EL (cell line): ENCODE results near the gene DIPK1C.

Experiments used
- DNase-seq: peaks from one replicate; pipeline ENCODE4 v3.0.0-alpha.2; 2016

DIPK1C gene

DNA sequence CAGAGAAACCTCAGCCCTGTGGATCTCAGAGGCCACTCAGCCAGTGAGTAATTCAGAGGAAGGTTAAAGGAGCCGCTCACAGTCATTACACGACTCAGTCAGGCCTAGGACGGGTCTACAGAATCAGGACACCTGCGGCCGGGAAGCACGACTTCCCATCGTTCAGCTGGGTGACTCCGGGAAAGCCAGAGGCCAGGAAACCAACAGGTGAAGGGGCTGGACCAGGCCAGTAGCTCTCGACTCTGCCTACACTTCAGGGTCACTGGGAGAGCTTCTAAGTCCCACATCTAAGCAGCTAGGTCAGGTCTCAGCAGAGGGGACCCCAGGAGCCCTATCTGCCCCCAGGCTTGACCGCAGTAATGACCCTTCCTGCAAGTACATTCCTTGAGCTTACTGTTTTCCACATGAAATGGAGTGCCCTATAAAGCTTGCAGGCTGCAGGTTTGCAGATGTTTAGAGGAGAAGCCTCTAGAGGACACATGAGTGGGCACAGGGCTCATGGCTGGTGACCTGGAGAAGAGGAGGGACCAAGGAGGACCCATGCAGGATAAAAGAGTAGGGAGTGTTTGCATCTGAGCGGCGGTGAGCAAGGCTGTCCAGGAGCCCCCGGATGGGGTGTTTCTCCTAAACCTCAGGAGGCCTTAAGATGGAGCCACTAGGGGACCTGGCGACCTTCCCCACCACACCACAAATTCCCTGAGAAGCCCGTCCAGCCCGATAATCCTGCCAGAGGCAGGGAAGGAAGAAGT is 9.5 kb downstream of the DIPK1C start:
- no peak for DNase-seq

DNA sequence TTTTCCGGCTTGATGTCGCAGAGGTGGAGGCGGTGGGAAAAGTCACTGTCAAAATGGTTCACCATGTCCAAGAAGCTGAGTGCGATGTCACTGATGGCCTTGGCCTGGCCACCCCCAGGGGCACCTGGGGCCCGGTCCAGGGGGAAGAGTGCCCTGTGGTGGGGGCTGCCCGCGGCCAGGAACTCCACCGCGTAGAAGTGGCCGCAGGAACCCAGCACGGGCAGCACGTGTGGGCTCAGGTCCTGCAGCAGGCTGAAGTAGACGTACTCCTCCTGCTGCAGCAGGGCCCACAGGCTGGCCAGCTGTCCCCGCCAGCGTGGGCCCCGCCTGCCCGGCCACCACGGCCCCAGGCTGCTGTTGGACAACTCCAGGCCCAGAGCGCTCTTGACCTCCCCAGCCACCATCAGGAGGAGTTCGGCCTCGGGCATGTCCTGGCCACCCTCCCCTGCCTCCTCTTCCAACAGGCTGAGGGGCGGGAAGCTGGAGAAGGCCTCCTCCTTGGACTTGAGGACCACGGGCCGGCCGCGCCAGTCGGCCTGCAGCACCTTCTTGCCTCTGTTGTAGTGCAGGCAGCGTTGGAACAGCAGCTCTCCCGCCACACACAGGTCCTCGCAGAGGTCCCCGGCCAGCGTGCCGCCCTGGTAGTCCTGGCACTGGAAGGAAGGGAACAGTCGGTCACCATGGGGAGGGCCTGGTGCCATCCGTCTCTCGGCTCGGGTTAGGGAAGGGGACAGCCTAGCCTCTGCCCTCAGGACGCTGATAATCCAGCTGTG is 10.3 kb downstream of the DIPK1C start:
- no peak for DNase-seq

DNA sequence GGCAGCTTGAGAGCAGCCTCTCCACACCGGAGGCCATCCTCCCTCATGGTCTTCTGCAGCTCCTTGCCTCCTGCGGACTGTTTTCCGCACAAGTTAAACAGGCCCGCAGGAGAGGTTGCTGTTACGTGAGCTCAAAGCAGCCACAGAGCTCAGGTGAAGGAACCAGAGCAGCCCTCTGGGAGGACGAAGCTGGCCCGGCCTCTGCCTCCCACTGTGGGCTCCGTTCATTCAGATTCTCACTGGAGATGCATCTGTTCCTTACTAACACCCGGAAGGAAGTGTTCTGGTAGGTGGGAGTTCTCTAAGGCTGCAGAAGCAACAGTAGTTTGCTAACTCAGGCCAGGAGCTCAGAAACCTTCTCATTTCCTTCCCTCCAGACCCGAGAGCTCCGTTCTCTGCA is 10.9 kb downstream of the DIPK1C start:
- no peak for DNase-seq

DNA sequence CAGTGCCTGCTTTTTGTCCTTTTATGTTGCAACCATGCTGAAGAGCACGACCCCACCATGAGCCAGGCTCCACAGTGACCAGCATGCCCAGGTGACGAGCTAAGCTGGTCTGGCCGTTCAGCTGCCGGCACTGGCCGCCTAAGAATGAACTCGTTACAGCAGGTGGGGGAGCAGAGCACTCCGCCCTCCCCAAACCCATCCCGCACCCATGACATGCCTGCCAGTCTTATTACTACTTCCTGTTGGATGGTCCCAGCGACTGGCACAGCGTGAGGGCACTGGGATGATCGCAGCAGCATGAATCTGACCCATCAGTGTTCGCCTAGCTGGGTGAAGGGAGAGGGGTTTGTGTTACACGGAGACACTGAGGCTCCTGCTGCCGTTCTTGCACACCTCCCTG is 11.5 kb downstream of the DIPK1C start:
- no peak for DNase-seq

DNA sequence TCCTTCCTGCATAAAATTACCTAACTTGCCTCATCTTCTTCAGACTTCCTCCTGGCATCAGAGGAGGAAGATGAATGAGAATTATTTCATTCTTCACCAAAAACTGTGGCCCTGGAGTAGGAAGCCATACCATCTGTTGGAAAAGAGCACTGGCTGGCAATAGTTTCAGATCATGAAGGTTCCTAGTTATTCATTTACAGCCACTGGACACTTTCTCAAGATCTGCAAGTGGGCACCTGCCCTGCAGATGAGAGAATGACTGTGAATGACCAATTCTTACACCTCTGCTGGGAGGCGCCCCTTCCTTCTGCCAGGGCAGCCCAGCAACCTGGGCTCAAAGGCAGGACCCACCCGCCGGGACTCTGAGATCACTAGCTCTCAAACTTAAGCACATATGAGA is 13.0 kb downstream of the DIPK1C start:
- DNase-seq = no peak

DNA sequence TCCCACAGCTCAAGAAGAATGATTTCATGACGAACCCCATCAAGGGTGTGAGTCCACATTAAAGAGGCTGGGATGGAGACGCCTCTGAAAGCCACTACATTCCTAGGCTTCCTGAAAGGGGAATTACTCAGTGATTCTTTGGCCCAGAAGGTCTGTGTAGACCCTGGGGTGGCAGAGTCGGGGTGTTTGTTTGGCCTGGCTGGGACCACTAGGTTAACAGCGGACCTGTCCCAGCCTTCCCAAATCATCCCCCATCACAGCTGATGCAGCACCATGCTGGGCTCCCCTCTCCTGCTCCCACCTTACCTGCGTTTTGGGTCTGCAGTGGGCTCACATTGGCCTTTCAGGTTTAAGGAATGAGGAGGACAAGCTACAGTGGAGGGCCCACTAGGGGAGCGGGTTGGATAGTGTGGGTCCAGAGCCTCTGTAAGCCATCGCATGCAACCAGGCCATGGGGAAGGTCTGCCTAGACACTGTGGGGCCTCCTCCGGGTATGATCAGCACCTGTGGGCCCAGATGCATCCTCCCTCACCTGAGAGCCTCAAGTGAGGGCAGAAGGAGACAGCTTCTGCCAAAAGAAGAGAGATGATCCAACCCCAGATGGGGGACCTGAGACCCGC is 16.2 kb downstream of the DIPK1C start:
- no peak for DNase-seq

DNA sequence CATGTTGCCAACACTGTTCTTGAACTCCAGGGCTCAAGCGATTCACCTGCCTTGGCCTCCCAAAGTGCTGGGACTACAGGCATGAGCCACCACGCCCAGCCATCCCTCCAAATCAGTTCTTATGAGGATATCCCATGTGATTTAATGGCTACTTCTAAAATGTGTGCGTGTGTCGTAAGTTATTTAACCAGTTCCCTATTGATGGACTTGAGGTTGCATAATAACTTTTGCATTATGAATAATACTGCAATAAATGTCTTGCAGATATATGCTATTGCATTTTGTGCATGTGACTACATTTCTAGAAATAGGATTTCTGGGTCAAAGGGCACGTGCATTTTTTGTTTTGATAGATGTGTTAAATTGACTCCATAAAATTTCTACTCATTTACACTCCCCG is 19.0 kb downstream of the DIPK1C start:
- DNase-seq = no peak

DNA sequence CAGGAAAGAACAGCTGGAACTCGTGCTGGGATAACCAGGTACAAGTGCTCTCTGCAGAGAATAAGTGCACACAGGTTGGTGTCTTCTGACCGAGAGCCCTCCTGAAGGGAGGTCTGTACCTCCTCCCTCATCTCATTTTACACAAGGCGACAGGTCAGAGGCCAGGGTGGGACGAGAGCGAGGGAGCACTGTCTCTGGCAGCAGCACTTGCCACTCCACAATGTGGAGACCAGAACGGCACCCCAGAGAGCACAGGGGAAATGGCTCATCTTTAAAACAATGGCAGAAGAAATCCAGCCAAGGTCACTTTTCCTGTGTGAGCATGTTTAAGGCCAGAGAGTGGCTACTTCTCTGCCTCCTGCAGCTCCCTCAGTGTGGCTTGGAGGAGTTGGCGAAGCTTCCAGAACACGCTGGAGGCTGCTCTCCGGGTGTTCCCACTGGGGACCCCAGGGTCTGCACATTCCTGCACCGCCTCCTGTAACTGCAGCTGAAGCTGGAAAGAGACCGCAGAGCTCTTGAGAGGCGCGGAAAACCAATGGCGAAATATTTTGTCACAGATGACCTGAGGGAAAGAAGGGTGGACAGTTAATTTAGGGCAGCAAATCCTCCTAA is 20.8 kb downstream of the DIPK1C start:
- no peak for DNase-seq

DNA sequence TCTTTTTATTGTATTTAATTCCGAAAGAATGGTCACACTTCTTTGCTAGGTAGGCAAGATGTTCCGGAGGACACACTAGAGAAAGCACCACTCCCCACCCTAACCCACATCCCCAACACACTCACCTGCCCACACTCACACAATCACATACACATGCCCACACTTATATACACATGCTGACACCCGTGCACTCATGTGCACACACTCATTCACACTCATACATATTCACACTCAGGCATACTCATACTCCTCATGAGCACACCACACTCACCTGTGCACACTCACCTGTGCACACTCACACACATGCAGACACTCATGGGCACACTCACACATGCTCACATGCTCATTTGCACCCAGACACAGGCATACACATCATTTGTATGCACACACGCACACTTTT is 21.4 kb downstream of the DIPK1C start:
- DNase-seq = no peak

DNA sequence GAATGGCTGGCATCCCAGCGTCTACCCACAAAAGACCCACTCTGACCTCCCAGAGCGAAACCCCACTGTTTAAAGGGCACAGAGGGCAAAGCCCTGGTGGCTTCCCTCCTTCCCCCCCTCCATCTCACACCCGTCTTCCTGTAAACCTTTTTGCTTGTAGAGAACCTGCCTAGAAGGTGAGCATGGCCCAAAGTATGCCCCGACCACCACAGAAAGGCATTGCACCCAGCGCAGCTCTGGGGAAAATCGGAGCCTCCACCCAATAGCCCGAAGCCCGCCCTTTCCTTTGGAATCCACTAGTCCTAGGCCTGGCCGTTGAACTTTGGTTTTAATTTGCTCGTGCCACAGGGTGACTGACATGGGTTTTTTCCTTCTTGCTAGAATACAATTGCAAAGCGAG is 22.6 kb downstream of the DIPK1C start:
- DNase-seq = no peak

DNA sequence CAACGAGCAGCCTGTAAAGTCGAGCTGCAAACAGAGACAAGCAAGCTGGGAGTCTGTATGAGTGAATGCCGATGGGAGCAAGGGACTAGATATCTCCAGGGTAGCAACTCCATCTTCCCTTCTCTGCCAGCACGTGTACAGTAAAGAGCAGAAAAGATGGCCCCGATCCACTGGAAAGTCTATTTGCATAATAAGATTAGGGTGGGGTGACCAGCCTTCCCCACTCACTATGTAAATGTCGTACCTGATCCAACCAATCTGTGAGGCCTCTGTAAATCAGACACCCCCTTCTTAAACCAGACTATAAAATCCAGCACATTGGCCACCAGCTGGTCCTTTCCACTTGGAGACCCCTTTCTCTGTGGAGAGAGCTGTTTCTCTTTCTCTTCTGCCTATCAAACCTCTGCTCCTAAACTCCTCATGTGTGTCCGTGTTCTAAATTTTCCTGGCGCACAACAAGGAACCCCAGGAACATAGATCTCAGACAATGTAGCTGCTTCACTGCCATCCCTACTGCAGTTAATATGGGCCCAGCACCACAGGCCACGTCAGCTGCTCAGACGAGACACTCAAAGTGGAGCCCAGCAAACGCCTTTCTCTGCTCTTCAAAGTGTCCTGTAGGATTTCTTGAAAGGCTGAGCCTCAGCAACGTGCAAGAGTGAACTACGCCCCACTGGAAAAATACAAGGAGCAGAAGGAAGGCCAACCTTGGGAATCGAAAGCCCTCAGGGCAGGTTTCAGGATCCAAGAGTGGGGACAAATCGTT is 26.1 kb downstream of the DIPK1C start:
- DNase-seq = no peak

DNA sequence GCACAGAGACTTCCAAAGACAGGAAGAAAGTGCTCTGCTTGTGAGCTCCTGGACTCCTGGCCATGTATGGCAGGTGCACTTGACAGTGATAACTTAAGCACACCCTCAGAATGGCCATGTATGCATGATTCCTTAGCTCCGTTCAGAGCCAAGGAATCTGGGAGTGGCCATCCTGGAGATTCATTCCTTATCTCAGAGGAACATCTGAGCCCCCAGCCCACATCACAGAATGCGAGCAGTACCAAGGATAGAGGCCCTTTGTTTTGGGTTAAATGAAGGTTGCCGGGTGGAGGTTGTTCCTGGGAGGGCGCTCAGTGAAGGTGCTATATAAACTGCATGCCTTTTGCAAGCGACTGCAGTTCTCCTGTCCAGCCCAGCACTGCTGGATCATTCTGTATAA is 26.9 kb downstream of the DIPK1C start:
- DNase-seq = no peak

DNA sequence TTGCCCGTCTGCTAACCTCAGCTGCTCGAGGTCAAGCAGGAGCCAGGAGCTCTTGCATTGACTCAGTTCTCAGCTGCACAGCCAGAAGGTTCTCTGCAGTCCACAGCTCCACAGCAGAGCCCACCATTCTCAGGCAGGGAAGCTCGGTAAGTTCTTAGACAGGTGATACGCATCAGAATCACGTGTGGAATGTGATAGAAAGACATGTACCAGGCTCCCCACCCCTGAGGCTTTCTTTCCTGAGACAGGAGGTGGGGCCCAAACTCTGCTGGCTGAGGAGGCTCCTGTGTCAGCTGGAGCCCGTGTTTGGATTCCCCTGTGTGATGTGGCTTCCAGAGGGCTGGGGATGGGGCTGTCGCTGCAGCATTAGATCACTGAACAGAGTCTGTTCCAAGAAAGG is 28.0 kb downstream of the DIPK1C start:
- no peak for DNase-seq

DNA sequence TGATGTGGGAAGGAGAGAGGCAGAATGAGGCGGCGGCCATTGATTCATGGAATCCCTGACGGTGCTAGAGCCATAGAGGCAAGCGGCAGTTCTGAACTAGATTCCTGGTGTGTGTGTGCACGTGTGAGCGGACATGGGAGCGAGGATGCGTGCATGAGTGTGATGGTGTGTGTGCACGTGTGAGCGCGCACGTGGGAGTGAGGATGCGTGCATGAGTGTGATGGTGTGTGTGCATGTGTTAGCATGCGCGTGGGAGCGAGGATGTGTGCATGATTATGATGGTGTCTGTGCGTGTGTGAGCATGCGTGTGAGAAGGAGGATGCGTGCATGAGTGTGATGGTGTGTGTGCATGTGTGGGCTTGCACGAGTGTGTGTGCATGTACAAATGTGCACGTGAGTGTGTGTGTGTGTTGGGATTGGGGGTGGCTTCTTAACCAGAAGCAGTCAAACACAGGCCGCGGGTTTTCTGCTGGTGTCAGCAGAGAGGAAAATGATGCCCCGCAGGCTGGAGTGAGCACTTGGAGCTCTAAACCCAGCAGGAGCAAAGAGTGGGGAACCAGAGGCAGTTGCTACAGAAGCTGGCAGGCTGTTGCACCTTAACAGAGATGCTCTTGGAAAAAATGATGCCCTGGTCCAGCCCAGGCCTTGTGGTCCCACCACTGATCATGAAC is 29.5 kb downstream of the DIPK1C start:
- no peak for DNase-seq

DNA sequence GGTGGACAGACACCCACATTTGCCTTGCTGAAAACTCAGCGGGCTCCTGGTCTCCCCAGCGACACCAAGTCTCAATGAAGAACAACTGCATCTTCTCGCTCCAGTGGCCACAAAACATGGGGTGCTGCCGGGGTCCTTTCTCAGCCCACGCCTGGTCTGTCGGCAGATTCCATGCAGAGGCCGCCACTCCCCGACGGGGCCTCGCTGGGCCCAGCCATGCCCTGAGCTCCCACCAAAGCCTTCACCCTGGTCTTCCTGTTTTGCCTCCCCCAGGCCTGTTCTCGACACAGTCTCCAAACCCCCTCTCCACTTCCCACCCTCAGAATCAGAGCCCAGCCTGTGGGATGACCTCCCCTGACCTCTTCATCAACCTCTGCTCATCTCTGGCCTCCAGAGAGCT is 31.2 kb downstream of the DIPK1C start:
- DNase-seq = no peak

DNA sequence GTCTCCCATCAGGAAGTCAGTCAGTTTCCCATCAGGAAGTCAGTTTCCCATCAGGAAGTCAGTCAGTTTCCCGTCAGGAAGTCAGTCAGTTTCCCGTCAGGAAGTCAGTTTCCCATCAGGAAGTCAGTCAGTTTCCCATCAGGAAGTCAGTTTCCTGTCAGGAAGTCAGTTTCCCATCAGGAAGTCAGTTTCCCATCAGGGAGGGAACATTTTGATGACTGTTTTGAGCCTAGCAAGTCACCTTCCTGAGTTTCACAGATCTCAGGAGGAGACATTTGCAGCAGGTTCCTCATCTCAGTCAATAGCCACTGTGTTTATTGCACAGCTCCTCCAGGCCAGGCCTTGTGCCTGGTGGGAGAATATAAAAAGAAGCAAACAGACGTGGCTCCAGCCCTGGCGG is 31.9 kb downstream of the DIPK1C start:
- no peak for DNase-seq

DNA sequence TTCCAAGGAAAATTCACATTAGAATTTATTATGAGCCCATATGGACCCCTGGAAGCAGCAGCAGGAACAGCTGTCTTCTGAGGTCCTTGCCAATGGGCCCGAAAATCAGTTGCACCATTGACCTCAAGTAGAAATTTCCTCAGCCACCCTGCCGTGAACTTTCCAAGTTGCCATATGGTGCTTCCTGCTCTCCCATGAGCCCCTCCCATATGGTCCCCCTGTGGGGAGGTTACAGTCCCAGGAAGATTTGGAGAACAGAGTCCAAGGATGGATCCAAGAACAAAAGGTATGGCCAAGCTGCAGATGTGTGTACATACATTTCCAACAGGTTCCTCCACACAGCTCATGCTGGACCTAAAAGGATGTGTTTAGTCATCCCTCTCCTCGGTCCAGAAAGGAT is 34.6 kb downstream of the DIPK1C start:
- DNase-seq = no peak

DNA sequence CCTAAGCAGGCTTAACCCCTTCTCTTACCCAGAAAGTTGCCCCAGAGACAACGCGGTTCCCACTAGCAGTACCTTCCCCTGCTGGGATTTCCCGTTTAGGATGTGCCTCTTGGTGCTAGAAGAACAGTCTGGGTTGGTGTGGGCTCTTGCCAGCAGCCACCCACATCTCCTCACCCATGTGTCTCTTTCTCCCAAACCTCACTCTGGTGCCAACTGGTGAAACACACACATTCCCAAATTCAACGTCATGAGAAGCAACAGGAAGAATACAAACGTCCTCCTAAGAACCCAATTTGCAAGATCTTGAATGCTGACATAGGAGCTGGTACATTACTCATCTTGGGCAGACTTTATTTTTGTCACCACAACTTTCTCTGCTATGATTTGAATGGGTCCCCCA is 36.2 kb downstream of the DIPK1C start:
- no peak for DNase-seq

DNA sequence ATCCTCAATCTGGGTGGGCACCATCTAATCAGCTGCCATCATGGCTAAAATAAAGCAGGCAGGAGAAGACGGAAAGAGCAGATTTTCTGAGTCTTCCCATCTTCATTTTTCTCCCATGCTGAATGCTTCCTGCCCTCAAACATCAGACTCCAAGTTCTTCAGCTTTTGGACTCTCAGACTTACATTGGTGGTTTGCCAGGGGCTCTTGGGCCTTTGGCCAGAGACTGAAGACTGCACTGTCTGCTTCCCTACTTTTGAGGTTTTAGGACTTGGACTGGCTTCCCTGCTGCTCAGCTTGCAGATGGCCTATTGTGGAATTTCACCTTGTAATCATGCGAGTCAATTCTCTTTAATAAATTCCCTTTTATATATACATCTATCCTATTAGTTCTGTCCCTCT is 36.6 kb downstream of the DIPK1C start:
- no peak for DNase-seq

DNA sequence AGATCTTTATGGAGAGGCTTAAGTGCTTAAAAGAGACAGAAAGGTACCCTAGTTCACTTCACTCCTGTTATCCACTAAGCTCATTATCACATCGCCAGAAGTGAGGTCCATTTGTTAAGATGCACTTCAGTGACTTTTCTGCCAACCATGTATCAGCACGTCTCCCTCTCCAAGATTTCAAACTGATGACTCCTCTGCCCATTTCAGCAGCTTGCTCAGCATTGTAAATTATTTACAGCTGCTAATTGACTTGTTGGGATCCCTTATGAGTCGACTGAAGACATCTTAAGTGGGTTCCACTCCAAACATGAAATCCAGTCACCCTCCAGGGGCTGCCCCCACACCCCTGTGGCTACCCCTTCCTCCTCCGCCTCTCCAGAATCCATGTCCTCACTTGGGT is 37.3 kb downstream of the DIPK1C start:
- no peak for DNase-seq

DNA sequence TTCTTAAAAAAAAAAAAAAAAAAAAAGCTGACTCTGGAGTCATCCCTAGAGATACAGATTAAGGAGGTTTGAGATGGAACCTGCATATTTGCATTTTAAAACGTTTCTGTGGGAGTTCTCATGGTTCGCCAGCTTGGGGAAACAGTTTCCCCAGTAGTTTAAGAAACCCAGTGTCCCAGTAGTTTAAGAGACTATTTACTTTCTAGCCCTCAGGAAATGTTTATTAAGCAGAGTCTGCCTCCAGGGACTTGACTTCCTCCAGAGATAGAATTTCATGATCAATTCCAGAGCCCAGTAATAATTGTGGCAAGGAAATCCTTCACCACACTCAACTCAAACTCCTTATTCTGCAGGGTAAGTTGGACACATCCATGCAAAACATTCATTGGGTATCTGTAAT is 39.1 kb downstream of the DIPK1C start:
- DNase-seq = no peak

DNA sequence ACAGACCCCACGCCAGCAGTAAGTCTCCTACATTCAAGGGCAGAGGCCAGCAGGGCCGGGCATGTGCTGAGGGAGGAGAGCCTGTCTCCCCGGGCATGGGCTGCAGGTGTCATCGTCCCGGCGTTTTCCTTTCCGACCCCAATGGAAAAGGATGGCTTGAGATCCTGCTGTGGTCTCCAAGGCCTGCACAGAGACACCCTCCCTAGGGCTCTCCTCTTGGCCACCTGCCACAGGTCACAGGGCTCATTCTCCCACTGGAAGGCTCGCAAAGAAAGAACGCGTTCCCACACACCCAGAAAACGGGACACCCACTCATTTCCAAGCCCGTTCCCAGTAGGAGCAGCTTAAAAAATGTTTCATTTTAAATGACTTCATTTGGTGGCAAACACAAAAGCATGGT is 41.0 kb downstream of the DIPK1C start:
- DNase-seq = no peak
